Midbrain (tissue), 1 donor: ENCODE data around the gene PARVB.

ENCODE experiments used
- DNase-seq: peaks from one replicate; lab custom pipeline; 2025; lab: John Stamatoyannopoulos, UW

Gene PARVB

GRCh38 chr22:44183287-44183588 is 159.1 kb downstream of the PARVB start:
- no peak for DNase-seq

- DNase-seq: no peak
Measured at GRCh38 chr22:44184006-44184405, 159.9 kb downstream of the PARVB start.

DNA sequence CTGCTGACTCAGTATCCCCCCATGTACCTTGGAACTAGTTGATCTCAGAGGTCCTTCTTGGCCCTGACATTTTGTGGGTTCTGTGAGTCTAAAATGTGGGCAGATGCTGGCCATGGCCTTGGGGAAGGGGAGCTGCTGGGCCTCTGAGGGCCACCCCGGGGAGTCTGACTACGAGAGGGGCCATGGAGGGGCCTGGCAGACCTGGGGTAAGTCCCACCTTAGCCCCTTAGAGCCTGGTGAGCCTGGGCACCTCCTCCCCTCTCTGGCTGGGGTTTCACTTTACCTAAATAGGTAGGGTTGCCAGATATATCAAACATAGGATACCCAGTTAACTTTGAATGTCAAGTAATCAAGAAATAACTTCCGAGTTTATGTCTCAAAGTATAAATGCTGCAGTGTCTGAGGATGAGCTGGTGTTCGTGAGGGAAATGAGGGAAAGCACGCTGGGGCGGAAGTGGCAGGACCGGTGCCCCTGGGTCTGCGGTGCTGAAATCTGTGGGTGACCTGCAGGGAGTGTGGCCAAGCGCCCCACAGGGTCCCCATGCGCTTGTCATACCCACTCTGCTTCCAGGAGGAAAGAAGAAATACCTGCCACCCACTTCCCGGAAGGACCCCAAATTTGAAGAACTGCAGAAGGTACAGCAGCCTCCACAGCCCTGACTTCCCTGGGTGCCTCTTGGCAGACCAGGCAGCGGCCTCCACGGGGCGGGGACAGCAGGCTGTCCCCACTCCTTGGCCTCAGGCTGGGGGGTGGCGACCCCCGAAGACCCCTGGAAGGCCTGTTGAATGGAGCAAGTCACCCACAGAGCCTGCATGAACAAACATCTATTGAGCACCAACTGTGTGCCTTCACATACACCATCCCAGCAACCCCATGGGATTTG is 161.4 kb downstream of the PARVB start:
- DNase-seq: no peak

- DNase-seq: no peak
Measured at GRCh38 chr22:44186121-44186510, 162.0 kb downstream of the PARVB start.

DNA sequence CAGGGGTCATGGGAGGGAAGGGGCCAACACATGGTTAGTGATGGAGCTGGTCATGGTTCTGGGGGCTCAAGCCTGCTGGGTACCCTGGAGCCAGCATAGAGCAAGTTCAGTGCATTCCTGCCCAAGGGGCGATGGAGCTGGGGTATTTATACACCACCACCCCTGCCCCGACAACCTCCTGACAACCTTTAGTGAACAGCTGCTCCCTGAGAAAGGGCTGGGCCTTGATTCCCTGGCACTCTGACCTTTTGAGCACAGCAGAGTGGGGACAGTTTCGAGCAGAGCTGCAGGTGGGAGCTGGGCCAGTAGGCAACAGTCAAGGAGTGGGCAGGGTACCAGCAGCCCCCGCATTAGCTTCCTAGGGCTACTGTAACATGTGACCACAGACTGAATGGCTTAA is 162.6 kb downstream of the PARVB start:
- DNase-seq: no peak

GRCh38 chr22:44187652-44188230 is 163.6 kb downstream of the PARVB start:
- DNase-seq: no peak

DNA sequence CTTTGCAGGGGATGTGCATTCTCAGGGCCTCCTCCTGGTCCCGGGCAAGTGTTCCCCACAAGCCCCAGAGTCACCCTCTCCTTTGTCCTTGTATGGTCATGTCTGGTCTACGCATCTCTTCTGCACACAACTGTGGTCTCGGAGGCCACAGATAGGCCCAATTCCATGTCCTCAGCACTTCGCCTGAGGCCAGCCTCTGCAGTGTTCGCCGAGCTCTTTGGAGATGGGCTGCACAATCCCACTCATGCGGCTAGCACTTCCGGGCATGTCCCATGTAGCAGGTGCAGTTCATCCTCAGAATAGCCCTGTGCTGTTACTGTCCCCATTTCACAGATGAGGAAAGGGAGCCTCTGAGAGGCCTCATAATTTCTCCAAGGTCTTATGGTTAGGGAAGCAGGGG is 164.2 kb downstream of the PARVB start:
- no peak for DNase-seq

DNA sequence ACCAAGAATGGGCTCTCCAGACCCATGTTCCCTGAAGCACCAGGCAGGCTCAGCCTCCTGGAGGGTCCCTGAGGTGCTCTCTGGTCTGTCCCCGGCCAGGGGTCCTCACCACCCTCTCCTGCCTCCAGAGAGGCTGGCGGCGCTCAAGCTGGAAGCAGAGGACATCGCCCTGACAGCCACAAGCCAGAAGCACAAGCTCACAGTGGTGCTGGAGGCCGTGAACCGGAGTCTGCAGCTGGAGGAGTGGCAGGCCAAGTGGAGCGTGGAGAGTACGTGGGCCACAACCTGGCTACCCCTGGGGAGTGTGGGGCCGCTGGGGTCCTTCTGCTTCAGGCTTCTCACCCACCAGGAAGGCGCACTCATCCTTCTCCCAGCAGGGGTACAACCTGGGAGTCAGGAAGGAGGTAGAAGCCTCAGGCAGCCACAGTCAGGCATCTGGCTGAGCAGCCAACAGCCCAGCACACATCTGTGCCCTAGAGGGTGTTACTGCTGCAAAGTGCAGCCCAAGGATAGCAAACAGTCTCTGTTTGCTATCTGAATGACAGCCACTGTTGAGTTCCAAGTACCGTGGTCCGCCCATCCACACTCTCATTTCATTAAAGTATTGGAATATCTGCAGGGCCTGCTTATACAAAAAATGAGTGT is 165.0 kb downstream of the PARVB start:
- DNase-seq: no peak

GRCh38 chr22:44190381-44190976 is 166.4 kb downstream of the PARVB start:
- no peak for DNase-seq

- no peak for DNase-seq
Measured at GRCh38 chr22:44191036-44191454, 166.9 kb downstream of the PARVB start.

DNA sequence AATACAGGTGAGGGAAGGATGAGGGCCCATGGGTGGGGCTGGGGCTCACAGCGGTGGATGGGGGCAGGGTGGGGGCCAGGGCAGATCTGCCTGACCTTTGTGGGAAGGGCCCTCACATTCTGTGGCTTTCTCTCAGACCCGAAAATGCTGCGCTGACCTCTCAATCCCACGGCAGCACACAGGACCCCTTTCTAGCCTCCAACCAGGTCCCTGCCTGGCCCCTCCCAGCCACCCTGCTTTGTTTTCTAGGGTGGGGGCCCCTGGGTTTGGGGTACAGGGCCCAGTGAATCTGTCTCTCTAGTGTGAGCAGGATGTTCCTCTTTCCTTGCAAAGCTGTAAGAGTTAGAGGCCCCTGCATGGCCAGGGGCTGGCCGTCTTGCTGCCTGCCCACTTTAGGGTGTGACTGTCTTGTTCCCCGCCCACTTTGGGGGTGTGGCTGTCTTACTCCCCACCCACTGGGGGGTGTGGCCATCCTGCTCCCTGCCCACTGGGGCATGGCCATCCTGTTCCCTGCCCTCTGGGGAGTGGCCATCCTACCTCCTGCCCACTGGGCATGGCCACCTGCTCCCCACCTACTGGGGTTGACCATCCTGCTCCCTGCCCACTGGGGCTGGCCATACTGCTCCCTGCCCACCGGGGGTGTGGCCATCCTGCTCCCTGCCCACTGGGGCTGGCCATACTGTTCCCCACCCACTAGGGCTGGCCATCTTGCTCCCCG is 168.2 kb downstream of the PARVB start:
- DNase-seq: no peak

DNA sequence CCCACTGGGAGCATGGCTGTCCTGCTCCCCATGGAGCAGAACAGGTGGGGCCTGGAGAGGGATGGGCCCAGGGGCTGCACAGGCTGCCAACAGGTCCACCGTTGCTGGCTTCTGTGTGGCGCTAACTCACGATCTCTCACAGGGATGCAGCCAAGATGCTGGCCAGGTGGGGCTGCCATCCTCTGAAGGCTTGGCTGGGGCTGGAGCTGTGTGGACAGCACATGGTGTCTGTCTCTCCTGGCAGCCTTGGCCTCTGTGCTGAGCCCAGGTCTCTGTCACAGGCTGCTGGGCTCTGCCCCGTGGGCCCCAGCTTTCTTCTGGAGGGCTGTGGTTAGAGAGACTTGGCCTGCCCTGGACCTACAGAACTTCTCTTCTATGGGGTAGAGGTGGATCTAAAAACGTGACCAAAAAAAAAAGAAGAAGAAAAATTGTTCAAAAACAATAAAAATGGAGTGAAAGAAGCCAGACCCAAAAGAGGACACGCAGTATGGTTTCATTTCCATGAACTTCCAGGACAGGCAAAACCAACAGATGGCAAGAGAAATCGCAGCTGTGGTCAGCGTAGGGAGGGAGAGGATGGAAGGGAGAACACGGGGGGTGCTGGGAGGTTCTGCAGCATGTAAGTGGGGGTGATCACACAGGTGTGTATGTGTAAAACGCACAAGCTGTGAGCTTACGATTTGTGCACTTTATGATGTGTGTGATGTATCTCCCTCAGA is 168.9 kb downstream of the PARVB start:
- no peak for DNase-seq

- DNase-seq: no peak
Measured at GRCh38 chr22:44193535-44193891, 169.4 kb downstream of the PARVB start.

GRCh38 chr22:44194569-44194968 is 170.5 kb downstream of the PARVB start:
- no peak for DNase-seq

DNA sequence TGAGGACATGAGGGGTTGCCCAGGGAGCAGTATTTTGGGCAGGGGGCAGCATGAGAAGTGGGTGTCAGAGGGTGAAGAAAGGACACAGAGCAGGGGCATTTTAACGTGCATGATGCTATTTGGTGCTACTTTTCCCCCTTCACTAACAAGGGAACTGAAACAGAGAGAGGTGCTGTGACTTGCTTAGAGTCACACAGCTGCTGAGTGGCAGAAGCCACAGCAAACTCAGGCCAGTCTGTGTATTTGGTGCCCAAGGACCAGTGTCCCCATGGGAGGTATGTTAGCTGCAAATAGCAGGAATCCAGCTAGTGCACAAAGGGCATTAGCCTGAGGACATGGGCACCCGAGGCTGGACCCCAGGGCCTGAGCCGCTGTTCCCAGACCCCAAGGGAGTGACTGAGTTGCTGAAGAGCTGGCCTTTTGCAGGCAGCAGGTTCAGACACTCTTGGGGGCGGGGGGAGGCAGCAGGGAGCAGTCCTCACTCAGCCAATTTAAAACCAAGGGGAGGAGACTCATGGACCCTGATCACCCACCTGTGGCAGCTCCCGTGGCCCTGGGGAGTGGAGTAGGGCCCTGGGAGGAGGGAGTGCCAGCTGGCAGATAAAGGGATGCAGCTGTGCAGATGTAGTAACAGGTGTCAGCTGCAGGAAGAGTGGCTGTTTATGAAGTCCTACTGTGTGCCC is 171.2 kb downstream of the PARVB start:
- DNase-seq: no peak

GRCh38 chr22:44196241-44196640 is 172.1 kb downstream of the PARVB start:
- DNase-seq: no peak

- no peak for DNase-seq
Measured at GRCh38 chr22:44196731-44197131, 172.6 kb downstream of the PARVB start.

GRCh38 chr22:44197271-44197670 is 173.2 kb downstream of the PARVB start:
- no peak for DNase-seq

DNA sequence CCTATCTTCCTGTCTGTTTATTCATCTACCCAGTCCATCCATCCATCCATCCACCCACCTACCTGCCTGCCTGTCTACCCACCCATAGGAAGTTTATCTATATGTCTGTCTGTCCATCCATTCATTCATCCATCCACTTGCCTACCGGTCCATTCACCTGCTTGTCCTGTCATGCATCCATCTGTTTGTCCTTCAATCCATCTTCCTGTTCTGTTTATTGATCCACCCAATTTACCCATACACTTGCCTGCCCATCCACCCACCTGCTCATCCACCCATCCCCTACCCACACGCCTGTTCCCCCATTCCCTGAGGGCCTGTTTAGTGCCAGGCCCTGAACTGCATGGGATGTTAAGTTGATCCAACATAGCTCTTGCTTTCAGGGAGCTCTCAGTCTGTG is 175.1 kb downstream of the PARVB start:
- no peak for DNase-seq

GRCh38 chr22:44199866-44200265 is 175.8 kb downstream of the PARVB start:
- no peak for DNase-seq

DNA sequence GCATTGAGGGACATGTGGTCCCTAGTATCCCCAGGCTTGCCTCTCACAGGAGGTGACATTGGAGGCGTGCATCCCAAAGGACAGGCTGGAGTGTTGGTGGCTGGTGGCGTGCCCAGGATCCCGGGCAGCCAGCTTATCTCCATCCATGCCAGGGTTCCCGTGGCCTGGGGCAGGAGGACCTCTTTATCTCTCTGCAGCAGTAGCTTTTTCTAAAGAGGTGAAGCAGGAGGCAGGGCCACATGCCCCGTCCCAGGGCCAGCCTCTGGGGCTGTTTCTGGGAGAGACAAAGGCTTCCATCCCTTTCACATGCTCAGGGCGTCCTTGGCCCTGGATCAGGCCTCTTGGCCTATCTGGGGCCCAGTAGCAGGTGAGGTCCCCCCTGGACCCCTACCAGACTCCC is 176.3 kb downstream of the PARVB start:
- DNase-seq: no peak
